Neural cell (in vitro differentiated cells): ENCODE measurements around the gene FGF10.

Experiments used
- CTCF ChIP-seq: fragments of 450-650 bp; IDR thresholded peaks from 2 replicates; pipeline ENCODE4 v1.5.1; 2014; ENCODE audit warnings: antibody characterized with exemption, mild to moderate bottlenecking, moderate library complexity; ENCODE audit not compliant: poor library complexity, severe bottlenecking
- EZH2 ChIP-seq: fragments of 200-600, 300-800 bp; shearing (Covaris generic), sonication (generic); IDR thresholded peaks from 2 replicates; pipeline ENCODE4 v1.6.1; 2014; ENCODE audit warnings: antibody characterized with exemption, low read length, borderline replicate concordance, mild to moderate bottlenecking; ENCODE audit not compliant: insufficient read depth, poor library complexity, severe bottlenecking
- MXI1 ChIP-seq: fragments of 450-650 bp; conservative IDR thresholded peaks from 2 replicates; pipeline ENCODE4 v1.6.1; 2014; ENCODE audit warnings: antibody characterized with exemption, mild to moderate bottlenecking; ENCODE audit not compliant: poor library complexity, severe bottlenecking
- POLR2AphosphoS5 ChIP-seq: IDR thresholded peaks from 2 replicates; pipeline ENCODE4 v1.6.1; 2012
- RAD21 ChIP-seq: fragments of 450-650 bp; conservative IDR thresholded peaks from 2 replicates; pipeline ENCODE4 v1.6.1; 2014; ENCODE audit warnings: antibody characterized with exemption, mild to moderate bottlenecking, moderate library complexity
- SMC3 ChIP-seq: fragments of 450-650 bp; conservative IDR thresholded peaks from 2 replicates; pipeline ENCODE4 v1.6.1; 2014; ENCODE audit warnings: antibody characterized with exemption, mild to moderate bottlenecking, moderate library complexity; ENCODE audit not compliant: poor library complexity
- TAF1 ChIP-seq: IDR thresholded peaks from 2 replicates; pipeline ENCODE4 v1.6.1; 2012; ENCODE audit warnings: low read depth

- TF ChIP-seq CTCF (no peak), POLR2AphosphoS5 (no peak), RAD21 (no peak), MXI1 (no peak), TAF1 (no peak), SMC3 (no peak), EZH2 (no peak)
Measured at GRCh38 chr5:44260793-44261192, 128.4 kb downstream of the FGF10 start.
